ENCODE results near the gene RLN2. TPM values are rescaled to one million over a fixed set of nuclear protein-coding genes. Genes with fewer than 3 reads are reported as not detected.
"Not testable (repeated sequence)": the region's sequence is repeated elsewhere in the genome, so short reads cannot be mapped to it uniquely, and the experiment has no call there.

The RLN2 gene, protein sequence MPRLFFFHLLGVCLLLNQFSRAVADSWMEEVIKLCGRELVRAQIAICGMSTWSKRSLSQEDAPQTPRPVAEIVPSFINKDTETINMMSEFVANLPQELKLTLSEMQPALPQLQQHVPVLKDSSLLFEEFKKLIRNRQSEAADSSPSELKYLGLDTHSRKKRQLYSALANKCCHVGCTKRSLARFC
- polyA plus RNA-seq (2011; rRNA removed): not detected in 2 replicates
- polyA minus RNA-seq (2011; rRNA and poly(A)+ RNA removed): not detected in 2 replicates

GRCh38 chr9:5303840-5304795 lies at the start of gene RLN2:
Gene RLN2, minus strand, starts transcription at chr9:5304716. Its CDS starts 136 bp downstream, at chr9:5304580.
- H3K27me3 ChIP-seq (ENCODE audit: control insufficient read depth, insufficient read depth, low read length); DNase-seq (ENCODE audit: low read depth); CTCF ChIA-PET; H3K36me3 ChIP-seq (ENCODE audit: control insufficient read depth, insufficient read depth, low read length); H3K4me3 ChIP-seq (ENCODE audit: low read depth, low read length); POLR2A ChIA-PET: not testable (repeated sequence)

DNA sequence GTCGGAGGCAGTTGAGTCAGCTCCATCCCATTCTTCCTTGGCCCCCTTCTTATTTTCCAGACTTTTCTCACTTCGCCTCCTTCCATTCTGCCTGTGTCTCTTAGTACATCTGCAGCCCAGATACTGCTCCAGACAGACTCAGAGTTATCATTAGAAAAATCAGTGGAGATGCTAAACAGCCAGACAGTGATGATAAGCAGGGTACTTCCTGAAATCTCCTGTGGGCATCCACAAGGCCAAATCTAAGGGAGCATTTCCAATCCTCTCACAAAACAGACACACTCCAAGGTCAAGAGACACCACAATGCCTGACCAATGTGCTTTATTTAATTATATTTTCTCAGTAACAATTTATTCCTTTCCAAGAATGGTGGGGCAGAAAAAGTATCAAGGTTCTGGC lies 49.7 kb upstream of the RLN2 start:
- Histone ChIP-seq H3K36me3 (ENCODE audit: control insufficient read depth, insufficient read depth, low read length) (no peaks in the 10 kb centered on the region), H3K27me3 (ENCODE audit: control insufficient read depth, insufficient read depth, low read length) (peaks cover 5% of the 10 kb centered on the region; the same call in 1 of the 2 replicates), H3K4me3 (ENCODE audit: low read depth, low read length) (no peak overlapping the region)
- ChIA-PET POLR2A (no interaction called here), CTCF (no interaction called here)
- TF ChIP-seq, protein P1, sequence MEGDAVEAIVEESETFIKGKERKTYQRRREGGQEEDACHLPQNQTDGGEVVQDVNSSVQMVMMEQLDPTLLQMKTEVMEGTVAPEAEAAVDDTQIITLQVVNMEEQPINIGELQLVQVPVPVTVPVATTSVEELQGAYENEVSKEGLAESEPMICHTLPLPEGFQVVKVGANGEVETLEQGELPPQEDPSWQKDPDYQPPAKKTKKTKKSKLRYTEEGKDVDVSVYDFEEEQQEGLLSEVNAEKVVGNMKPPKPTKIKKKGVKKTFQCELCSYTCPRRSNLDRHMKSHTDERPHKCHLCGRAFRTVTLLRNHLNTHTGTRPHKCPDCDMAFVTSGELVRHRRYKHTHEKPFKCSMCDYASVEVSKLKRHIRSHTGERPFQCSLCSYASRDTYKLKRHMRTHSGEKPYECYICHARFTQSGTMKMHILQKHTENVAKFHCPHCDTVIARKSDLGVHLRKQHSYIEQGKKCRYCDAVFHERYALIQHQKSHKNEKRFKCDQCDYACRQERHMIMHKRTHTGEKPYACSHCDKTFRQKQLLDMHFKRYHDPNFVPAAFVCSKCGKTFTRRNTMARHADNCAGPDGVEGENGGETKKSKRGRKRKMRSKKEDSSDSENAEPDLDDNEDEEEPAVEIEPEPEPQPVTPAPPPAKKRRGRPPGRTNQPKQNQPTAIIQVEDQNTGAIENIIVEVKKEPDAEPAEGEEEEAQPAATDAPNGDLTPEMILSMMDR (IDR thresholded peaks at IDR 0.05; ENCODE audit: insufficient read depth, low read depth, low read length): no peak
- no peak for DNase-seq (ENCODE audit: low read depth)

DNA sequence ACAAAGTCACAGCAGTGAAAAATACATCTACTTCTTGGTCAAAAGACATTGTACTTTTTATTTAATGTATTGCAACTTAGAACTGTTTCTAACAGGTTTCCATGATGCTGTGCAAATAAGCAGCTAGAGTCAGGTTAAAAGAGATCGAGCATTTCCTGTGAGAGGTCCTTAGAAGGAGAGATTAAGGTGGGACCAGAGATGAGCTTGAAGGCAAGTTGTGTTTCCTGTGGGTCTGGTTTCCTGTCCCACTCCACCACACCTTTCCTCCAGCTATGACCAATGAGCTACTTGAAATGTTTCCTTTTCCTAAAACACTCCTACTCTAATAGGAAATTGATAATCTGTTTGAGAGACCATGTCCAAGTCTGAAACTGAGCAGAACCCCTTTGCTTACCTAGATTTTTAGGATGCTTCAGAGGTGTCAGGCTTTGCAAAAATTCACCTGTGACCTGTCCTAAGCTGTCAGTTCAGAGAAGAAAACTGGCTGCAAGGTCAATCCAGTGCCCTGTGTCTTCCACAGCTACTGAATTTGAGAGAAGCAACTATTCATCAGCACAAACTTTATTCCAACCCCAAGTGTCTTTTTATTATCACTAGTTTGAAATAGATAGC lies 48.2 kb upstream of the RLN2 start:
- H3K27me3 ChIP-seq (ENCODE audit: control insufficient read depth, insufficient read depth, low read length): peaks cover 5% of the 10 kb centered on the region; the same call in 1 of the 2 replicates
- ChIA-PET CTCF (no interaction called here), POLR2A (no interaction called here)
- no peak overlapping the region for H3K4me3 ChIP-seq (ENCODE audit: low read depth, low read length)
- H3K36me3 ChIP-seq (ENCODE audit: control insufficient read depth, insufficient read depth, low read length): no peaks in the 10 kb centered on the region
- DNase-seq (ENCODE audit: low read depth): no peak
- TF ChIP-seq, protein P1 (IDR thresholded peaks at IDR 0.05; ENCODE audit: insufficient read depth, low read depth, low read length): no peak

- H3K27me3 ChIP-seq (ENCODE audit: control insufficient read depth, insufficient read depth, low read length); CTCF ChIA-PET; H3K4me3 ChIP-seq (ENCODE audit: low read depth, low read length); H3K36me3 ChIP-seq (ENCODE audit: control insufficient read depth, insufficient read depth, low read length); POLR2A ChIA-PET; DNase-seq (ENCODE audit: low read depth): not testable (repeated sequence)
Observed at GRCh38 chr9:5338992-5339981, 34.8 kb upstream of the RLN2 start, which contains the start of gene RLN1. Gene RLN1, minus strand, starts transcription at chr9:5339876. Its CDS starts 130 bp downstream, at chr9:5339746.

- TF ChIP-seq, protein P1 (IDR thresholded peaks at IDR 0.05; ENCODE audit: insufficient read depth, low read depth, low read length): no peak
- ChIA-PET POLR2A (no interaction called here), CTCF (interaction anchor here (1.0 kb wide), 1 partner anchor 27 kb away, joined by 3 read pairs; no protein-coding TSS in a partner anchor)
- DNase-seq (ENCODE audit: low read depth): no peak
- H3K36me3 ChIP-seq (ENCODE audit: control insufficient read depth, insufficient read depth, low read length): no peaks in the 10 kb centered on the region
- H3K27me3 ChIP-seq (ENCODE audit: control insufficient read depth, insufficient read depth, low read length): no peaks in the 10 kb centered on the region
- H3K4me3 ChIP-seq (ENCODE audit: low read depth, low read length): no peak overlapping the region
Observed at GRCh38 chr9:5336688-5337087, 32.2 kb upstream of the RLN2 start.

- CTCF ChIA-PET; H3K36me3 ChIP-seq (ENCODE audit: control insufficient read depth, insufficient read depth, low read length); H3K4me3 ChIP-seq (ENCODE audit: low read depth, low read length); POLR2A ChIA-PET; DNase-seq (ENCODE audit: low read depth); H3K27me3 ChIP-seq (ENCODE audit: control insufficient read depth, insufficient read depth, low read length): not testable (repeated sequence)
Observed at GRCh38 chr9:5331276-5331675, 26.8 kb upstream of the RLN2 start.
